AML-193 (cell line): ENCODE results near the gene FURIN.
"Not testable (repeated sequence)": the region's sequence is repeated elsewhere in the genome, so short reads cannot be mapped to it uniquely, and the experiment has no call there.

Experiments used
- DNase-seq, 2 experiments: peaks; one replicate each; lab custom pipeline; 2025; lab: John Stamatoyannopoulos, UW

Gene FURIN

GRCh38 chr15:90844696-90845095 lies 23.7 kb upstream of the FURIN start:
- DNase-seq, result peak in 1 of 2 experiments; percentile 12

DNA sequence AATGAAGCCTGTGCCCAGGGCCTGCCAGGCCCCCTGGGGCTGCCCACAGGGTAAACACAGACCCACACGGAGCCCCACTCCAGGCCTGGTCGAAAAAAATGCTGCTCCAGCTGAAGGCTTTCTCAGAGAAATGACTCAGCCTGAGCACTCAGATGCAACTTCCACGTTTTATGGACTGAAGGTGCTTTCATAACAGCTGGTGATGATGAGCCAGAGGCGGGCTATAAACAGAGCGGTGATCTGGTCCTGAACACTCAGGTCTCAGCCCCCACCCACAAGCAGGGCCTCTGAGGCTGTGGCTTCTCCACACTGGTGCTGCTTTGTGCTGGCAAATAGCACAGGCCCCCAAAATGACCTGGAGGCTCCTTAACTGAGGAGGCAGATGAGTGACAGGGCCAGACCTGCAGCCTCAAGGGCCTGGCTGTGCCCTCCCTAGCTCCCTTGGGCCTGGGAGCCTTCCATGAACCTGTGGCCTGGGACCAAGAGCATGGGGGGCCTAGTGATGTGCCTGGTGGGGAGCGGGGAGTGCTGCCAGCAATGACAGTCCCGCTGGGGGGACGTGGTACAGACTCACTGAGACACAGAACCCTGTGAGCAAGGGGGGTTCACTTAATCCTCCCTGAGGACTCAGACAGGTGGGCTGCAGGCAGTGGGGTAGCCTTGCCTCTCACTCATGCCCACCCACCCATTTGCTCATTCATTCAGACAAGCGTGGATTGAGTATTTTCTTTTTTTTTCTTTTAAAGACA lies 23.0 kb upstream of the FURIN start:
- peak; percentile 72 to 86 for DNase-seq

- DNase-seq, result not testable (repeated sequence)
Measured at GRCh38 chr15:90849424-90849823, 19.0 kb upstream of the FURIN start.

DNA sequence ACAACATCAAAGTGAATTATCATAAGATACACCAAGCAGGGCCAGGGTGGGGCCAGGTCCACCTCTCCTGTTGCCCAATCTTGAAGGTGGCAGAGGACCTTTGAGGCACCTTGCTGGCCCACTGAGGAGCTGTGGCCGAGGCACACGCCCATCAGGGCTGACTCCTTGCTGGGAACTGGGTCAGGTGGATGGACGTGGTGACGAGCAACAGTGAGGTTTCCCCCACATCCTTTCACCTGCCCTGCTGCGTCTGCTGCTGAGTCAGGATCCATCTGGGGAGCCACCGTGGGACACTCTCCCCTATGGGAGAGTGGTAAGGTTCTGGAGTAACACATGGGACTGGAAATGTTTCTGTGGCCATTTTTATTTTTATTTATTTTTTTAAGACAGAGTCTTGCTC lies 17.3 kb upstream of the FURIN start:
- no peak for DNase-seq

GRCh38 chr15:90851940-90852339 lies 16.4 kb upstream of the FURIN start:
- DNase-seq, result no peak

- DNase-seq, result no peak
Measured at GRCh38 chr15:90855139-90855538, 13.2 kb upstream of the FURIN start.

- DNase-seq, result no peak
Measured at GRCh38 chr15:90857337-90857736, 11.1 kb upstream of the FURIN start.

- no peak for DNase-seq
Measured at GRCh38 chr15:90857883-90858443, 10.4 kb upstream of the FURIN start.

GRCh38 chr15:90859234-90860131 lies 8.9 kb upstream of the FURIN start:
- DNase-seq, result peak in 1 of 2 experiments; percentile 7

DNA sequence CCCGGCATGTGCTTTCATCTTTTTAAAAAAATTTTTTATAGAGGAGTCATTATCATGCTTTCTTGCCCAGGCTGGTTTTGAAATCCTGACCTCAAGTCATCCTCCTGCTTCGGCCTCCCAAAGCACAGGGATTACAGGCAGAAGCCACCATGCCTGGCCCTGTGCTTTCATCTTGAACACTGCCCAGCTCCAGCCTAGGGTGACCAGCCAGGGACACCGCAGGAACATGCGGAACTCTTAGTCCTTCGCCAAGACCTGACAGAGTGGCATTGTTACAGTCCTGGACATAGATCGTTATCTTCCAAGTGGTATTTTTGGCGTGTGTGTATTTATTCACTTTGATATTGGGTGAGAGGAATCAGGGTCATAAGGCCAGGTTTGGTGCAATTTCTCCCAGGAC lies 7.9 kb upstream of the FURIN start:
- no peak for DNase-seq

DNA sequence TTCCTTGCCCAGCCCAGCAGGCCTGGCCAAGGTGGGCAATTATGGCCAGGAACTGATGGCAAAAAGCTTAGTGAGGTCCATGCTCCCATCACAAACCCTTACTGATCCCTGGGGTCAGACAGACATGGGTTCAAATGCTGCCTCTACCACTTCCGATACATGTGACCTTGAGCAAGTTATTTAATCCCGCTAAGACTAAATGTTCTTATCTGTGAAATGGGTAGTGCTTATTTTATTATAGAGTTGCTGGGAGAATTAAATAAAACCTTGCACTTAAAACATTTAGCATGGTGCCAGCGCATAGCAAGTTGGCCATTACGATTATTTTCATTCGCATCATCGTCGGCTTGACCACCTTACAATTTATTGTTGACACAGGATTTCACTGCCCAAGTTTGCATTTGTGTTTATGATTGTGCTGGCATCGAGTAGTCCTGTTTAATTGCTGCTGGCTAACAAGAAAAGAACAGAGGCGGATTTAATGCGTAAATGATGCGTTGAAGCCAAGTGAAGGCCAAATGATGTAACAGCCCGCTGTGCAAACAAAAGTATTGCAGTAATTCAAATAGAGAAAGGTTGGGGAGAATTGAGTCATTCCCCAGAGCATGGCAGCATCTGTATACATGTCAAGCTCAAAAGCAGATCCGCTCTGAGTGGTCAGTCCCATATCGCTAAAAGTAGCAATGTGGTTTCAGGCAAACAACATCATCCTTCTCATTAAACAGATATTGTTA lies 7.3 kb upstream of the FURIN start:
- DNase-seq, result no peak

DNA sequence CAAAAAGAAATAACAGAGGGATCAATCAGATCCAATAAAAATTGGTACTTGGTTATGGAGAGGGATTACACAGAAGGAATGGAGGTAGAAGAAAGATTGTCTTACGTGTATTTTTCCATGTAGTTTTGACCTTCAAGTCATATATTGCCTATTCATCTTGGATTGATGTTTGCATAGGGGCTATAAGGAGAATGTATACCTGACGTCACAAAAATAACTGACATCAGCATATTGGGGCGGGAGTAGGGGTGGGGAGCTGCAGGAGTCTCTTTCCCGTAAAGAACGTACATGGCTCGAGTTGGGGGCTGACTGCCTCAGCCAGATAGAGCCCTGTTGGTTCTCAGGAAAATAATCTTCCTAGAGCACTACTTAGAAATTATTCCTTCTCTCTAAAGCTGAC lies 5.9 kb upstream of the FURIN start:
- no peak for DNase-seq

GRCh38 chr15:90862964-90863778 lies 5.2 kb upstream of the FURIN start:
- DNase-seq, result peak; percentile 95 to 97

DNA sequence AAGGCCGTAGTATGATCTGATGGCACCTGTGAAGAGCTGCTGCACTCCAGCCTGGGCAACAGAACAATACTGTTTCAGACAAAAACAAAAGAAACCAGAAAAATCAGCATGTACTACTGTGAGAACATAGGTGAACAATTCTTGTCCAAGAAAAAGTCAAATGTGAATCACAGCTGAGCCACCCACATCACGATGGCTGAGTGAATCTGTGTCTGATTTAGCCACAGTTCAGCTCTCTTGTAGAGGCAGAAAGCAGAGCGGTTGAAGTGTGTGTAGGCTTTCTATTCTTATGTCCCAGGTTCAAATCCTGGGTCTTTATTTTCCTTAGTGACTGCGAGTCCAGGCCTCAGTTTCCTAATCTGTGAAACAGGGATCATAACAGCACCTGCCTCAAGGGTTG lies 4.4 kb upstream of the FURIN start:
- DNase-seq, result no peak

GRCh38 chr15:90864507-90864906 lies 3.9 kb upstream of the FURIN start:
- no peak for DNase-seq

- DNase-seq, result no peak
Measured at GRCh38 chr15:90865702-90866101, 2.7 kb upstream of the FURIN start.

DNA sequence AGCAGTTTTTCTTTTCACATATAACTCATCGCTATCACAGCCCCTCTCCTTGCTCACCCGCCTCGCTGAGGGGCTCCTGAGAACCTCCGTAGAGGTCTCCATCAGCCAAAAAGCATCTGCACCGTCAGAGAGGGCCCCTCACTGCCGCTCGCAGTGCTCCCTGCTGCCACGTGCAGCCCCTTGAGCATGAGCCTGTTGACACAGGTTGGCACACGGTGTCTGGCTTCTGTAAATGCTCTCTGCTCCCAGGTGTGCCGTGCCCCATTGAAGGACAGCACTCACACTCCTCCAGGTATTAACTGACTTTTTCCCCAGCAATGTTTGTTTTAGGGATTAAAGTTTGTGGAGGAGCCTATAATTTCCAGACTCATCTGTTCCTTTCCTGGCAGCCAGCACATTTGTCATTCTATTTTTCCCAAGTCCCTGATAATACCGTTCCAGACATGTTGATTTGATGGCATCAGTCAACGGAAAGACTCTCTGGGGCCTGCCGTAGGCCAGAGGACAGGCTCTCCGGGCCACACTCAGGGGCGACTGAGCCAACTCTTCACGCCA lies 2.1 kb upstream of the FURIN start:
- no peak for DNase-seq

- DNase-seq, result no peak
Measured at GRCh38 chr15:90866800-90867199, 1.6 kb upstream of the FURIN start.

GRCh38 chr15:90869140-90869541 lies 753 bp downstream of the FURIN start:
- DNase-seq, result no peak

GRCh38 chr15:90869601-90870353 lies 1.4 kb downstream of the FURIN start:
- DNase-seq, result peak; percentile 45 to 53
